HepG2 (cell line): Measurements from ENCODE around the gene PTPN14. TPM values are rescaled to one million over a fixed set of nuclear protein-coding genes. Genes with fewer than 3 reads are reported as not detected.

ENCODE experiments used
- ATAC-seq: fragments of 200-7000 bp; cut with Tn5 transposase; 3 replicates; pipeline ENCODE4 v1.9.1; 2020; ENCODE audit warnings: mild to moderate bottlenecking, moderate library complexity
- BruUV-seq: library from RNA; stranded (reverse); fragments of 400-500 nt; replicated peaks from 2 replicates; lab custom pipeline; 2021; lab: Mats Ljungman, UMichigan
- CTCF ChIA-PET: fragments of 300-600 bp; formaldehyde crosslinking; extraction: SDS; loops from one replicate; lab custom pipeline; 2021; ENCODE audit warnings: low total read pairs, inconsistent platforms, low intra/inter-chr PET ratio; lab: Yijun Ruan, JAX
- POLR2A ChIA-PET: fragments of 350-600 bp; sonication (Branson Sonifier 250); formaldehyde crosslinking; loops from one replicate; lab custom pipeline; 2020; ENCODE audit warnings: antibody characterized with exemption, inconsistent platforms; lab: Yijun Ruan, JAX
- DNase-seq: peaks from one replicate; pipeline ENCODE4 v3.0.0-alpha.2; 2015; ENCODE audit warnings: low spot score
- FAIRE-seq: peaks from 3 replicates; lab custom pipeline; 2011; peaks lifted over from hg19 to GRCh38; lab: Jason Lieb, UNC
- H2AFZ ChIP-seq: one replicate; pipeline ENCODE4 v1.6.1; 2011; ENCODE audit warnings: low read length, inconsistent platforms
- H3K27ac ChIP-seq: fragments of 300-600 bp; 3 replicates; pipeline ENCODE4 v1.8.0; 2011; ENCODE audit warnings: mixed run types, mild to moderate bottlenecking, mixed read lengths, low read length, inconsistent platforms; ENCODE audit not compliant: insufficient read depth; ENCODE audit errors: extremely low read length
- H3K27me3 ChIP-seq, 2 experiments: fragments of 200-600 bp in 1 of 2; 2 replicates in 1 of 2; 3 replicates in 1 of 2; pipeline versions ENCODE4 v1.6.0 to v1.8.0; 2011; ENCODE audit warnings: low read length in 2 of 2, mild to moderate bottlenecking in 2 of 2, moderate library complexity in 2 of 2, inconsistent platforms in 1 of 2; ENCODE audit not compliant: insufficient read depth in 2 of 2, control insufficient read depth in 1 of 2
- H3K36me3 ChIP-seq, 2 experiments: fragments of 200-600 bp in 1 of 2; replicated peaks in 1 of 2; 2 replicates in 1 of 2; 3 replicates in 1 of 2; pipeline versions ENCODE4 v1.5.1 to v1.8.0; 2011; ENCODE audit warnings: low read length in 2 of 2, inconsistent platforms in 1 of 2; ENCODE audit not compliant: insufficient read depth in 2 of 2, control insufficient read depth in 1 of 2
- H3K4me1 ChIP-seq: 2 replicates; pipeline ENCODE4 v1.5.1; 2012; ENCODE audit warnings: low read length, inconsistent platforms; ENCODE audit not compliant: insufficient read depth
- H3K4me2 ChIP-seq: 2 replicates; pipeline ENCODE4 v1.6.0; 2011; ENCODE audit warnings: low read depth, low read length, inconsistent platforms
- H3K4me3 ChIP-seq, 3 experiments: fragments of 200-600 bp in 1 of 3; sonication (generic), shearing (Covaris generic) in 1 of 3; replicated peaks in 1 of 3; 2 replicates each; pipeline ENCODE4 v1.5.1; 2011 to 2016; ENCODE audit warnings: low read length in 3 of 3, inconsistent platforms in 2 of 3, low read depth in 2 of 3, mild to moderate bottlenecking in 2 of 3, control low read depth in 1 of 3, mixed read lengths in 1 of 3; ENCODE audit not compliant: insufficient read depth in 1 of 3
- H3K79me2 ChIP-seq: one replicate; pipeline ENCODE4 v1.6.1; 2011; ENCODE audit warnings: low read length, inconsistent platforms; ENCODE audit not compliant: insufficient read depth
- H3K9ac ChIP-seq: 2 replicates; pipeline ENCODE4 v1.6.0; 2011; ENCODE audit warnings: mild to moderate bottlenecking, low read depth, low read length, inconsistent platforms; ENCODE audit not compliant: insufficient read depth
- H3K9me3 ChIP-seq: 2 replicates; pipeline ENCODE4 v1.5.1; 2012; ENCODE audit warnings: mild to moderate bottlenecking, low read length
- H4K20me1 ChIP-seq: 2 replicates; pipeline ENCODE4 v1.6.0; 2011; ENCODE audit warnings: inconsistent platforms, mild to moderate bottlenecking, low read length, moderate library complexity; ENCODE audit not compliant: insufficient read depth
- CREB1 ChIP-seq, 2 experiments: fragments of 450-650 bp in 1 of 2; IDR thresholded peaks; 2 replicates each; pipeline ENCODE4 v1.6.1; 2016 to 2017; ENCODE audit warnings: control low read depth in 1 of 2, mild to moderate bottlenecking in 1 of 2, missing compliant biosample characterization in 1 of 2, missing genetic modification characterization in 1 of 2
- NFAT5 ChIP-seq: sonication (generic); formaldehyde crosslinking; IDR thresholded peaks from 2 replicates; pipeline ENCODE4 v1.4.0; 2020; ENCODE audit warnings: missing genetic modification reagents
- RFX5 ChIP-seq: IDR thresholded peaks from 2 replicates; pipeline ENCODE4 v1.6.1; 2011; ENCODE audit warnings: low read depth, low read length, improper control_type of control experiment
- SKI ChIP-seq: fragments of 450-650 bp; IDR thresholded peaks from one replicate; pipeline ENCODE4 v1.6.1; 2018; ENCODE audit warnings: mild to moderate bottlenecking; ENCODE audit not compliant: partially characterized antibody
- SNAPC2 ChIP-seq: sonication (generic); formaldehyde crosslinking; IDR thresholded peaks from 2 replicates; pipeline ENCODE4 v1.8.1; 2022; ENCODE audit warnings: mild to moderate bottlenecking, missing genetic modification reagents
- SRSF1 ChIP-seq: fragments of 200-400 bp; formaldehyde crosslinking; optimal IDR thresholded peaks from 2 replicates; pipeline ENCODE3; 2017; ENCODE audit warnings: mild to moderate bottlenecking, low read depth, low read length, moderate library complexity
- SRY ChIP-seq: sonication (generic); formaldehyde crosslinking; IDR thresholded peaks from 2 replicates; pipeline ENCODE4 v1.8.0; 2022; ENCODE audit warnings: mild to moderate bottlenecking, missing genetic modification reagents
- ZNF616 ChIP-seq: sonication (generic); formaldehyde crosslinking; IDR thresholded peaks from 2 replicates; pipeline ENCODE4 v1.5.0; 2020; ENCODE audit warnings: low read depth, mild to moderate bottlenecking, missing genetic modification reagents
- WGBS: methylation state at CpG from one replicate; pipeline ENCODE4 v1.1.6; 2017; ENCODE audit warnings: low lambda C conversion rate; 5-methylcytosine and 5-hydroxymethylcytosine counted together
- in situ Hi-C: cut with HindIII; loops from 2 replicates; pipeline ENCODE4 v1.10.0; 2017; ENCODE audit warnings: low pct_unique_long_range_greater_than_20kb; ENCODE audit not compliant: extremely low pct_ligation_motif_present
- intact Hi-C: fragments of 100-400 bp; cut with micrococcal nuclease; formaldehyde crosslinking; loops from one replicate; pipeline ENCODE4 v1.10.0; 2022; ENCODE audit not compliant: unreplicated experiment
- polyA plus RNA-seq, 8 experiments: library from polyadenylated mRNA; depleted of rRNA in 3 of 8; stranded (reverse) in 7 of 8; unstranded in 1 of 8; fragments of >200 nt; fragmentation: Illumina TruSeq in 4 of 8; extraction: Trizol in 4 of 8; gene quantifications; 2 replicates each; pipeline versions ENCODE4 v1.2.1 to v1.2.3, GENCODE V29; 2011 to 2016; ENCODE audit warnings: low read depth in 4 of 8, missing spikeins in 1 of 8, mixed read lengths in 1 of 8; ENCODE audit not compliant: insufficient read depth in 1 of 8
- total RNA-seq, 5 experiments: library from RNA; depleted of rRNA; stranded (reverse); fragments of >200 nt; fragmentation: Illumina TruSeq; extraction: Trizol; gene quantifications; 2 replicates each; pipeline ENCODE4 v1.2.3, GENCODE V29; 2016; ENCODE audit warnings: low read depth in 1 of 5

PTPN14 gene
- total and polyA plus RNA-seq, 2 of the 13 experiments (the other 11 are each of a cell fraction or from before 2014, with no cell fraction given): 3.9 to 4.7 TPM

GRCh38 chr1:214379236-214379970, 172.0 kb downstream of the PTPN14 start:
- BruUV-seq: no TSS peak
- Histone ChIP-seq H3K4me3 (no peak overlapping the region), H3K9me3 (no peaks in the 10 kb centered on the region), H3K4me1 (no peaks in the 10 kb centered on the region), H2AFZ (no peak overlapping the region), H3K27me3 (no peaks in the 10 kb centered on the region), H3K9ac (no peak overlapping the region), H3K36me3 (peaks cover 8 to 12% of the 10 kb centered on the region in 2 experiments; a peak in 4 of 5 replicates), H3K79me2 (no peaks in the 10 kb centered on the region), H3K4me2 (no peak overlapping the region), H3K27ac (no peak overlapping the region), H4K20me1 (no peaks in the 10 kb centered on the region)
- ATAC-seq (no peak), FAIRE-seq (no peak), DNase-seq (no peak)
- in situ Hi-C loops (no loop called here), intact Hi-C loops (no loop called here)
- WGBS: 91% methylated on average over 6 of the region's 6 CpGs
- POLR2A ChIA-PET: no interaction called here
- no peak for TF ChIP-seq SRSF1
- no peak for TF ChIP-seq SRY (CRISPR knock-in tag)
- no peak for TF ChIP-seq CREB1 (IDR thresholded peaks at IDR 0.05)
- no peak for TF ChIP-seq CREB1 (CRISPR knock-in tag; IDR thresholded peaks at IDR 0.05)
- no peak for TF ChIP-seq RFX5
- no peak for TF ChIP-seq NFAT5
- no peak for TF ChIP-seq ZNF616 (CRISPR knock-in tag)
- TF ChIP-seq SKI: no peak
- no peak for TF ChIP-seq SNAPC2
- CTCF ChIA-PET: no interaction called here
